Right lobe of liver (tissue), 4 donors: Measurements from ENCODE around the gene UBA1.

Experiments used
- CTCF ChIP-seq, 4 donors: fragments of 200-600 bp in 3 of 4; fragments of 450-650 bp in 1 of 4; IDR thresholded peaks; one replicate each; pipeline versions ENCODE4 v1.5.1 to v1.8.0; 2016 to 2022; ENCODE audit warnings: antibody characterized with exemption in 4 of 4, mild to moderate bottlenecking in 2 of 4
- POLR2A ChIP-seq: fragments of 450-650 bp; IDR thresholded peaks from one replicate; pipeline ENCODE4 v1.6.1; 2017; ENCODE audit warnings: antibody characterized with exemption, mild to moderate bottlenecking
- donor health status: DM: no; HTN: no; CAD: no.
- donor health status: DM: no; HTN: no; CAD: no.
- donor health status: DM: no; HTN: yes; CAD: no.

GRCh38 chrX:47184486-47184885 is 9.1 kb upstream of the UBA1 start:
- TF ChIP-seq CTCF (IDR thresholded peaks at IDR 0.05) (no peak), POLR2A (no peak)
